Esophagus squamous epithelium (tissue), 5 donors: ENCODE measurements around the gene MAPK8IP3. TPM values are rescaled to one million over a fixed set of nuclear protein-coding genes. Genes with fewer than 3 reads are reported as not detected.
"Not testable (repeated sequence)": the region's sequence is repeated elsewhere in the genome, so short reads cannot be mapped to it uniquely, and the experiment has no call there.

Source experiments
- DNase-seq: peaks from one replicate; lab custom pipeline; 2025; lab: John Stamatoyannopoulos, UW
- H3K27ac ChIP-seq, 4 donors: fragments of 200-600 bp; sonication (generic); one replicate each; pipeline ENCODE4 v1.5.1; 2016 to 2019; ENCODE audit warnings: mild to moderate bottlenecking in 1 of 4
- H3K27me3 ChIP-seq, 4 donors: fragments of 200-600 bp; sonication (generic); 1 replicate in 3 of 4; 2 replicates in 1 of 4; pipeline versions ENCODE4 v1.5.1 to v1.6.0; 2017 to 2021; ENCODE audit warnings: antibody characterized with exemption in 1 of 4
- H3K36me3 ChIP-seq, 3 donors: fragments of 200-600 bp; sonication (generic); one replicate each; pipeline ENCODE4 v1.5.1; 2016 to 2019
- H3K4me1 ChIP-seq, 3 donors: fragments of 200-600 bp; sonication (generic); one replicate each; pipeline ENCODE4 v1.5.1; 2017 to 2019
- H3K4me3 ChIP-seq, 4 donors: fragments of 200-600 bp; sonication (generic); 1 replicate in 3 of 4; 2 replicates in 1 of 4; pipeline ENCODE4 v1.5.1; 2016 to 2019; ENCODE audit warnings: mild to moderate bottlenecking in 2 of 4, moderate library complexity in 1 of 4
- H3K9me3 ChIP-seq, 3 donors: fragments of 200-600 bp; sonication (generic); one replicate each; pipeline ENCODE4 v1.5.1; 2016 to 2019
- CTCF ChIP-seq, 6 experiments: fragments of 450-650 bp in 4 of 6; fragments of 200-600 bp in 2 of 6; sonication (generic) in 2 of 6; IDR thresholded peaks; one replicate each; pipeline ENCODE4 v1.5.1; 2016 to 2019; ENCODE audit warnings: antibody characterized with exemption in 6 of 6, mild to moderate bottlenecking in 4 of 6, moderate library complexity in 4 of 6
- POLR2A ChIP-seq, 4 donors: fragments of 450-650 bp; IDR thresholded peaks; one replicate each; pipeline ENCODE4 v1.6.1; 2017; ENCODE audit warnings: antibody characterized with exemption in 4 of 4, mild to moderate bottlenecking in 4 of 4, moderate library complexity in 3 of 4
- WGBS, 2 donors: methylation state at CpG; one replicate each; pipeline ENCODE4 v1.1.5; 2018; 5-methylcytosine and 5-hydroxymethylcytosine counted together
- intact Hi-C: fragments of 100-400 bp; cut with DNase I; formaldehyde crosslinking; loops from one replicate; pipeline ENCODE4 v1.15.0; 2022
- total RNA-seq, 4 donors: library from RNA; depleted of rRNA; stranded (reverse); fragments of >200 nt; gene quantifications; one replicate each; pipeline ENCODE4 v1.1.0, GENCODE V29; 2016
- donor health status: DM: yes; HTN: yes; CAD: no.

Gene MAPK8IP3
- total RNA-seq, 4 donors from 2014 or later, result 8.6 to 37.6 (median 24.7) TPM

- Histone ChIP-seq H3K4me1 (peaks cover 3 to 45% (median 5%) of the 10 kb centered on the region in 3 donors), H3K27me3 (no peaks in the 10 kb centered on the region), H3K36me3 (peaks cover 0 to 18% (median 0%) of the 10 kb centered on the region in 3 donors), H3K27ac (peak overlapping the region in 1 of 4 donors; percentile 3), H3K4me3 (no peak overlapping the region), H3K9me3 (no peaks in the 10 kb centered on the region)
- 60 to 63% methylated on average over 1 to 8 of the region's 14 CpGs for WGBS, 2 donors
- TF ChIP-seq CTCF (IDR thresholded peaks at IDR 0.05), result no peak
- TF ChIP-seq POLR2A (IDR thresholded peaks at IDR 0.05), result no peak
- DNase-seq, result peak; percentile 17
- intact Hi-C loops, result loop anchor here (10.0 kb wide), 1 partner anchor 99 kb away; the partner anchor contains the start of genes CRAMP1 and IFT140
These were observed 7.9 kb downstream of the MAPK8IP3 start for GRCh38 chr16:1713933-1714332.

GRCh38 chr16:1715220-1715619 lies 9.2 kb downstream of the MAPK8IP3 start:
- Histone ChIP-seq H3K27ac (no peak overlapping the region), H3K27me3 (no peaks in the 10 kb centered on the region), H3K36me3 (peaks cover 0 to 13% (median 0%) of the 10 kb centered on the region in 3 donors), H3K4me1 (peaks cover 0 to 47% (median 5%) of the 10 kb centered on the region in 3 donors), H3K9me3 (no peaks in the 10 kb centered on the region), H3K4me3 (no peak overlapping the region)
- TF ChIP-seq POLR2A (IDR thresholded peaks at IDR 0.05) (no peak), CTCF (IDR thresholded peaks at IDR 0.05) (no peak)
- WGBS, 2 donors, result 91 to 94% methylated on average over 8 to 10 of the region's 12 CpGs
- no peak for DNase-seq
- intact Hi-C loops, result loop anchor here (10.0 kb wide), 1 partner anchor 100 kb away; the partner anchor contains the start of genes CRAMP1 and IFT140

GRCh38 chr16:1718236-1718635 lies 12.2 kb downstream of the MAPK8IP3 start:
- H3K4me3 ChIP-seq, DNase-seq, H3K9me3 ChIP-seq, H3K27me3 ChIP-seq, H3K27ac ChIP-seq, H3K36me3 ChIP-seq: not testable (repeated sequence)
- H3K4me1 ChIP-seq, result peaks cover 17 to 60% (median 19%) of the 10 kb centered on the region in 3 donors
- intact Hi-C loops, result loop anchor here (10.0 kb wide), 1 partner anchor 103 kb away; the partner anchor contains the start of genes CRAMP1 and IFT140
- 48% methylated on average over 10 of the region's 10 CpGs for WGBS, 2 donors

GRCh38 chr16:1719559-1720229 lies 13.7 kb downstream of the MAPK8IP3 start:
- Histone ChIP-seq H3K27ac (peak overlapping the region in 1 of 4 donors; percentile 25), H3K4me1 (peaks cover 19 to 60% (median 22%) of the 10 kb centered on the region in 3 donors)
- H3K27me3 ChIP-seq, H3K4me3 ChIP-seq, H3K36me3 ChIP-seq, H3K9me3 ChIP-seq, DNase-seq: not testable (repeated sequence)
- WGBS, 2 donors, result 78 to 81% methylated on average over 12 of the region's 12 CpGs
- intact Hi-C loops, result loop anchor here (10.0 kb wide), 1 partner anchor 105 kb away; the partner anchor contains the start of genes CRAMP1 and IFT140

- intact Hi-C loops, result no loop called here
- TF ChIP-seq POLR2A (IDR thresholded peaks at IDR 0.05), result no peak
- TF ChIP-seq CTCF (IDR thresholded peaks at IDR 0.05), result no peak
- Histone ChIP-seq H3K36me3 (peaks cover 0 to 23% (median 10%) of the 10 kb centered on the region in 3 donors), H3K27me3 (no peaks in the 10 kb centered on the region), H3K27ac (peak overlapping the region; percentile 44 to 84 (median 68)), H3K4me3 (no peak overlapping the region), H3K4me1 (peaks cover 19 to 60% (median 22%) of the 10 kb centered on the region in 3 donors), H3K9me3 (no peaks in the 10 kb centered on the region)
- WGBS, 2 donors, result 81 to 86% methylated on average over 7 to 9 of the region's 9 CpGs
- no peak for DNase-seq
These were observed 15.4 kb downstream of the MAPK8IP3 start for GRCh38 chr16:1721372-1721771.
